GM18526 (cell line): ENCODE results near the gene ITGA1.

Source experiments
- POLR2A ChIP-seq: IDR thresholded peaks from 3 replicates; pipeline ENCODE4 v1.6.1; 2011; ENCODE audit not compliant: insufficient read length; ENCODE audit errors: extremely low read depth

The ITGA1 gene

GRCh38 chr5:52863715-52864290 lies 76.1 kb downstream of the ITGA1 start:
- TF ChIP-seq POLR2A: no peak

- TF ChIP-seq POLR2A: no peak
Measured at GRCh38 chr5:52864371-52864770, 76.7 kb downstream of the ITGA1 start.

- TF ChIP-seq POLR2A: no peak
Measured at GRCh38 chr5:52864884-52865283, 77.2 kb downstream of the ITGA1 start.

- TF ChIP-seq POLR2A: no peak
Measured at GRCh38 chr5:52867809-52868208, 80.1 kb downstream of the ITGA1 start.

- TF ChIP-seq POLR2A: no peak
Measured at GRCh38 chr5:52868417-52868816, 80.7 kb downstream of the ITGA1 start.

GRCh38 chr5:52869391-52869790 lies 81.7 kb downstream of the ITGA1 start:
- TF ChIP-seq POLR2A: no peak

- no peak for TF ChIP-seq POLR2A
Measured at GRCh38 chr5:52870448-52870847, 82.7 kb downstream of the ITGA1 start.

GRCh38 chr5:52875827-52876226 lies 88.1 kb downstream of the ITGA1 start:
- no peak for TF ChIP-seq POLR2A

GRCh38 chr5:52876456-52876855 lies 88.7 kb downstream of the ITGA1 start:
- no peak for TF ChIP-seq POLR2A

GRCh38 chr5:52878656-52879055 lies 90.9 kb downstream of the ITGA1 start:
- TF ChIP-seq POLR2A: no peak

GRCh38 chr5:52880541-52880940 lies 92.8 kb downstream of the ITGA1 start:
- no peak for TF ChIP-seq POLR2A

- no peak for TF ChIP-seq POLR2A
Measured at GRCh38 chr5:52881468-52881867, 93.8 kb downstream of the ITGA1 start.

GRCh38 chr5:52883110-52883509 lies 95.4 kb downstream of the ITGA1 start:
- TF ChIP-seq POLR2A: no peak

GRCh38 chr5:52884453-52884852 lies 96.7 kb downstream of the ITGA1 start:
- TF ChIP-seq POLR2A: no peak

- TF ChIP-seq POLR2A: no peak
Measured at GRCh38 chr5:52885614-52886013, 97.9 kb downstream of the ITGA1 start.

- no peak for TF ChIP-seq POLR2A
Measured at GRCh38 chr5:52886206-52886605, 98.5 kb downstream of the ITGA1 start.

- TF ChIP-seq POLR2A: no peak
Measured at GRCh38 chr5:52887066-52887465, 99.3 kb downstream of the ITGA1 start.
